ENCODE data around the gene RASEF.
"Not testable (repeated sequence)": the region's sequence is repeated elsewhere in the genome, so short reads cannot be mapped to it uniquely, and the experiment has no call there.

The RASEF gene

DNA sequence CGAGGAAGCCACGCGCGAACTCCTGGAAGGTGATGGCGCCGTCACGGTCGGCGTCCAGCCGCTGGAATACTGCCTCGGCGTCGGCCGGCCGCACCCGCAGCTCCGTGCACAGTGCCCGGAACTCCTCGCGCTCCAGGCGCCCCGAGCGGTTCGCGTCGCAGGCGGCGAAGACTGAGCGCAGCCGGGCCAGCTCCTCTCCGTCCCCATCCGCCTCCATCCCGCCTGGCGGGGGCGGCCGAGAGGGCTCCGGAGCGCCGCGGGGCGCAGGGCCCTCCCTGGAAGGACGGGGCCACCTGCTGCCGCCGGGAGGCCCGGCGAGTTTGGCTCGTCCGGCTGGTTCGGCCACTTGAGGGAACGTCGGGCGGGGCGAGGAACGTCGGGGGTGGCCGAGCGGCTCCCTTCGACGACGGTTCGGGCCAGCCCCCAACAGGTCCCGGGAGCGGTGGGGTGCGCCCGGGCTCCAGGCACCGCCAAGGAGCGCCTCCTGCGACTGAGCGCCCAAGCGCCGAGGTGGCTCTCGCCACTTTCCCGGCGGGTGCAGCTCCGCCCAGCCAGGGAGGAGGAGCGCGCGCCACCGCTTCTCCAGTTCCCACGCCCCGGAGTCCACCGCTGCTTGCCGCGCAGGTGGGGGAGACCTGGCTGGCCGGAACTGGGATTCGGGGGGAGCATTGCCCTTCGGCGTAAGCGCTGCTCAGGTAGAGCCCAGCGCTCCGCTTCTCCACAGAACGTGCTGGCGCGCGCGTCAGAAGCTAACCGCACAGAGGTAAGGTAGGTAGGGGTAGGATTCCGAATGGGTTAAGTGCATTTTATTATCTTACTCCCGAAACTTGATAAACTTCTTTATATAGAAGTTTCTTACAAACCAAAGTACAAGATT is at the start of gene RASEF:
RASEF (minus strand) TSS at position 492 of the 877 bp plus-strand sequence; CDS start at position 217, 275 bp downstream.
- H3K4me3 ChIP-seq (ENCODE audit: low read depth, low read length) = peak within 1 kb of the TSS; percentile 59

DNA sequence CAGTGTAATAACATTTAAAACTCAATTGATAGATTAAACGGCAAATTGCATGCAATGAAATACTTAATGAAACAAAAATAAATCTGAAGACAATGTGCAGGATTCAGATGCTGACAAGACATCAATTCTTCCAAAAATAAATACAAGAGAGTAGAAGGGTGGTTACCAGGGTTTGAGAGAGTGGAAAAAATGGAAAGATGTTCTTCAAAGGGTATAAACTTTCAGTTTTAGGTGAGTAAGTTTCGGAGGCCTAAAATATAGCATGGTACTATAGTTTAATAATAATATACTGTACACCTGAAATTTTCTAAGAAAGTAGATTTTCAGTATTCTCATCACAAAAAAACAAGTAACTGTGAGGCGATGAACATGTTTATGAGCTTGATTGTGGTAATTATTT is 48.2 kb upstream of the RASEF start:
- no peak overlapping the region for H3K9ac ChIP-seq (ENCODE audit: low read depth, low read length)

More for the DNA sequence above, at the start of gene RASEF:
- no peaks in the 10 kb centered on the region for H3K9me3 ChIP-seq (ENCODE audit: control insufficient read depth, insufficient read depth, low read length)
- H3K4me1 ChIP-seq (ENCODE audit: control insufficient read depth, insufficient read depth, low read length) = no peaks in the 10 kb centered on the region
- no peaks in the 10 kb centered on the region for H3K36me3 ChIP-seq (ENCODE audit: control insufficient read depth, insufficient read depth, low read length)
- no peak within 1 kb of the TSS for H3K9ac ChIP-seq (ENCODE audit: low read depth, low read length)
- peaks cover 65% of the 10 kb centered on the region for H3K27me3 ChIP-seq (ENCODE audit: control insufficient read depth, insufficient read depth, low read length)

DNA sequence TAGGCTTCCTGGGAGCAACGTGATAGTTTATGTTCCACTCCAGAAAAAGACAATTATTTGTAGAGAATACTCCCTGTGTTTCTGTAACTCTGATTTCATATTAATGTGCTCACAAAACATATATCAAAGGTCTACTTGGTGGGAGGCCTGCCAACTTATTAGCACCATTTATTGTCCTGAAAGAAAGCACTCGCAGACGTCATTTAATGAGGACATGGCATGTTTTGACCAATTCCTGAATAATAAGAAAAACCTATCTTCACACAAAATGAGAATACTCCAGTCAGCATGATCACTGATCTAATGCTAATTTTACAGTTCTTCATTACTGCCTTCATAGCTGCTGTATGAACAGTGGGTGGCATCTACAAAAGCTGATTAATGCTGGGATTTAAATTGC is 46.4 kb upstream of the RASEF start:
- Histone ChIP-seq H3K4me3 (ENCODE audit: low read depth, low read length) (no peak overlapping the region), H3K36me3 (ENCODE audit: control insufficient read depth, insufficient read depth, low read length) (no peaks in the 10 kb centered on the region), H3K9me3 (ENCODE audit: control insufficient read depth, insufficient read depth, low read length) (peaks cover 6% of the 10 kb centered on the region), H3K4me1 (ENCODE audit: control insufficient read depth, insufficient read depth, low read length) (no peaks in the 10 kb centered on the region), H3K9ac (ENCODE audit: low read depth, low read length) (no peak overlapping the region), H3K27me3 (ENCODE audit: control insufficient read depth, insufficient read depth, low read length) (no peaks in the 10 kb centered on the region)

More for the DNA sequence above, 48.2 kb upstream of the RASEF start:
- Histone ChIP-seq H3K9me3 (ENCODE audit: control insufficient read depth, insufficient read depth, low read length) (peaks cover 6% of the 10 kb centered on the region), H3K4me3 (ENCODE audit: low read depth, low read length) (no peak overlapping the region), H3K36me3 (ENCODE audit: control insufficient read depth, insufficient read depth, low read length) (no peaks in the 10 kb centered on the region), H3K27me3 (ENCODE audit: control insufficient read depth, insufficient read depth, low read length) (no peaks in the 10 kb centered on the region), H3K4me1 (ENCODE audit: control insufficient read depth, insufficient read depth, low read length) (no peaks in the 10 kb centered on the region)

DNA sequence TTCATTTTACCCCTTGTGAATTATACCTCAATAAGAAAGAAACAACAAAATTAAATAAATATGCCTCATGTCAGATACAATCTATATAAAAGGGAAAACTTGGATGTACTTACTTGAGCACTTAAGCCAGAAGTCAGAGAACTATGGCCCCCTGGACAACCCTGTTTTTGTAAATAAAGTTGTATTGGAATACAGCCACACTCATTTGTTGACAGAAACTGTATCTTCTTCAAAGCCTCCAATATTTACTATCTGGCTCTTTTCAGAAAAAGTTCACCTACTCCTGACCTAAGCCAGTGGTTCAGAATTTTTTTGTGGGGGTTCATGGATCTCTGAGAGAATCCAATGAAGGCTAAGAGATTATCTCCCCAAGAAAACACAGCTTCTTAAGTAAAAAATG is 45.3 kb upstream of the RASEF start:
- H3K9ac ChIP-seq (ENCODE audit: low read depth, low read length) = no peak overlapping the region
- H3K4me1 ChIP-seq (ENCODE audit: control insufficient read depth, insufficient read depth, low read length) = no peaks in the 10 kb centered on the region
- H3K9me3 ChIP-seq (ENCODE audit: control insufficient read depth, insufficient read depth, low read length) = peaks cover under 1% of the 10 kb centered on the region
- H3K36me3 ChIP-seq (ENCODE audit: control insufficient read depth, insufficient read depth, low read length) = no peaks in the 10 kb centered on the region
- H3K27me3 ChIP-seq (ENCODE audit: control insufficient read depth, insufficient read depth, low read length) = no peaks in the 10 kb centered on the region
- H3K4me3 ChIP-seq (ENCODE audit: low read depth, low read length) = no peak overlapping the region

DNA sequence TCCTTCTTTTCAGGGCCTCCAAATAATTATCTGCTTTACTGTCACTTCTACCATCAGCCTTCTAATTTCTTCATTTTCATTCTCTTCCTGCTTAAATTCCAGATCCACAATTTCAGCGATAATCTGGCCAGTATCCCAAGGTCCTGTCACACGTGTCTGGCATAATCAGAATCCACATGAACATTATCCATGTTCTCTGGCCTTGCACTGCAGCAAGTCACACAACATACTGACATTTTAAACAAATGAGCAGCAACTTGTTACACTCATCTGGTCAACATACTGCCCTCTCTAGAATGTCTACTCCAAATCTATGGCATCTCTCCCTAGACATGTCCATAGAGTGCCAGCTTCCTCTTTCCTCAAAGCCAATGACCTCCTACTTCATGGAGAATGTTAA is 43.8 kb upstream of the RASEF start:
- H3K9me3 ChIP-seq (ENCODE audit: control insufficient read depth, insufficient read depth, low read length) = no peaks in the 10 kb centered on the region
- no peaks in the 10 kb centered on the region for H3K4me1 ChIP-seq (ENCODE audit: control insufficient read depth, insufficient read depth, low read length)
- no peaks in the 10 kb centered on the region for H3K27me3 ChIP-seq (ENCODE audit: control insufficient read depth, insufficient read depth, low read length)
- H3K4me3 ChIP-seq (ENCODE audit: low read depth, low read length) = no peak overlapping the region
- H3K36me3 ChIP-seq (ENCODE audit: control insufficient read depth, insufficient read depth, low read length) = no peaks in the 10 kb centered on the region
- H3K9ac ChIP-seq (ENCODE audit: low read depth, low read length) = no peak overlapping the region

DNA sequence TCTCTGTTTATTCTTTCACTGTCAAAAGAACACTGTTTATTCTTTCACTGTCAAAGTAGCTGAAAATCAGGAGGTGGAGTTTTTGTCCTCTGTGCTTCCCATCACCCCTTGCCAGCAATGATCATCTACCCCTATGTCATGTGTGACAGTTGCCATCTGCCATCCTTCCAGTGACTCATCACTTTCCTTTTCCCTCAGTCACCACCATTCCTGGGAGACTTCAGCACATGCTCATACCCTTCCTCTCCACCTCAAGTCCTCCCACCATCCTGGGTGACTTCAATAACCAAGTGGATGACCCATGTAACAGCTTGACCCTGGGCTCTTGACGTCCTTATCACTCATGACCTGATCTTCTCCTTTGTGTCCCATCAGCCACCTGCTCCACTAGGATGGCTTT is 43.3 kb upstream of the RASEF start:
- Histone ChIP-seq H3K9me3 (ENCODE audit: control insufficient read depth, insufficient read depth, low read length) (no peaks in the 10 kb centered on the region), H3K4me1 (ENCODE audit: control insufficient read depth, insufficient read depth, low read length) (no peaks in the 10 kb centered on the region), H3K4me3 (ENCODE audit: low read depth, low read length) (no peak overlapping the region), H3K36me3 (ENCODE audit: control insufficient read depth, insufficient read depth, low read length) (no peaks in the 10 kb centered on the region), H3K9ac (ENCODE audit: low read depth, low read length) (no peak overlapping the region), H3K27me3 (ENCODE audit: control insufficient read depth, insufficient read depth, low read length) (no peaks in the 10 kb centered on the region)

DNA sequence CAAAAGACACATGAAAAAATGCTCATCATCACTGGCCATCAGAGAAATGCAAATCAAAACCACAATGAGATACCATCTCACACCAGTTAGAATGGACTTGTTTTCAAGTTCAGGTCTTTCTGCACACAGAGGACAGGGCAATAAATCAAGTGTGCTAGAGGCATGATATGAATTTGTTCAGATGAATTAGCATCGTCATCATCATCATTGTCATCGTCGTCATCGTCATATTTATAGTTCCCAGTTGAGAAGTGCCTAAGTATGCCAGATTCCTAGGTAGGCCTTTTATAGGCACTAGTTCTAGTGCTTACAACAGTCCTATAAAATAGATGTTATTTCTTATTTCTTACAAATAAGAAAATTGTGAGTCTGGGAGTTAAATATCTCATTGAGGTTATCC is 34.7 kb upstream of the RASEF start:
- no peak overlapping the region for H3K9ac ChIP-seq (ENCODE audit: low read depth, low read length)
- H3K36me3 ChIP-seq (ENCODE audit: control insufficient read depth, insufficient read depth, low read length) = no peaks in the 10 kb centered on the region
- no peak overlapping the region for H3K4me3 ChIP-seq (ENCODE audit: low read depth, low read length)
- no peaks in the 10 kb centered on the region for H3K4me1 ChIP-seq (ENCODE audit: control insufficient read depth, insufficient read depth, low read length)
- no peaks in the 10 kb centered on the region for H3K27me3 ChIP-seq (ENCODE audit: control insufficient read depth, insufficient read depth, low read length)
- no peaks in the 10 kb centered on the region for H3K9me3 ChIP-seq (ENCODE audit: control insufficient read depth, insufficient read depth, low read length)

DNA sequence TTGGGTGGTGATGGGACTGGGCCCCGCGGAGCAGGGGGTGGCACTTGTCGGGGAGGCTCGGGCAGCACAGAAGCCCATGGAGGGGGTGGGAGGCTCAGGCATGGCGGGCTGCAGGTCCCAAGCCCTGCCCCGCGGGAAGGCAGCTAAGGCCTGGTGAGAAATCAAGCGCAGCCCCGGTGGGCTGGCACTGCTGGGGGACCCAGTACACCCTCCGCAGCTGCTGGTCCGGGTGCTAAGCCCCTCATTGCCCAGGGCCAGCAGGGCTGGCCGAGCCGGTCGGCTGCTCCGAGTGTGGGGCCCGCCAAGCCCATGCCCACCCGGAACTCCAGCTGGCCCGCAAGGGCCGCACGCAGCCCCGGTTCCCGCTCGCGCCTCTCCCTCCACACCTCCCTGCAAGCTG is 30.4 kb upstream of the RASEF start:
- not testable (repeated sequence) for H3K4me3 ChIP-seq (ENCODE audit: low read depth, low read length); H3K9me3 ChIP-seq (ENCODE audit: control insufficient read depth, insufficient read depth, low read length); H3K27me3 ChIP-seq (ENCODE audit: control insufficient read depth, insufficient read depth, low read length); H3K36me3 ChIP-seq (ENCODE audit: control insufficient read depth, insufficient read depth, low read length); H3K9ac ChIP-seq (ENCODE audit: low read depth, low read length); H3K4me1 ChIP-seq (ENCODE audit: control insufficient read depth, insufficient read depth, low read length)

DNA sequence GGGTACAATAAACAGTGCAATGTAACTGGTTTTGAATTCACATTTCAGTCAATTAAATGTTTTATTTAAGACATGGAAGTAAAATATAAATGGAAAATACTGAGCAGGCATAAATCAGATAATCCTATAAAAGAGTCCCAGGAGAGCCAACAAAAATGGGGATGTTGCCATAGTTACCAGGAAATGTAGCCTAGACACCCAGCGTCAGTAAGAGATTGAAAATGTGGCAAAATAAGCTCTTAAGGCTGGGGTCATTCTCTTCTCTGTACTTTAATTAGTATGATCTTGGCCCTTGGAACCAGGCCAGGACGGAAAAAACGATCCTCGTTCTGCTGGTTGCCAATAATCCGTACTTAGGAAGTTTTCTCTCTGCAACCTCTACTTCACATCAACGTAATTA is 18.9 kb upstream of the RASEF start:
- no peaks in the 10 kb centered on the region for H3K36me3 ChIP-seq (ENCODE audit: control insufficient read depth, insufficient read depth, low read length)
- no peaks in the 10 kb centered on the region for H3K4me1 ChIP-seq (ENCODE audit: control insufficient read depth, insufficient read depth, low read length)
- H3K27me3 ChIP-seq (ENCODE audit: control insufficient read depth, insufficient read depth, low read length) = no peaks in the 10 kb centered on the region
- H3K9me3 ChIP-seq (ENCODE audit: control insufficient read depth, insufficient read depth, low read length) = no peaks in the 10 kb centered on the region
- no peak overlapping the region for H3K9ac ChIP-seq (ENCODE audit: low read depth, low read length)
- no peak overlapping the region for H3K4me3 ChIP-seq (ENCODE audit: low read depth, low read length)

DNA sequence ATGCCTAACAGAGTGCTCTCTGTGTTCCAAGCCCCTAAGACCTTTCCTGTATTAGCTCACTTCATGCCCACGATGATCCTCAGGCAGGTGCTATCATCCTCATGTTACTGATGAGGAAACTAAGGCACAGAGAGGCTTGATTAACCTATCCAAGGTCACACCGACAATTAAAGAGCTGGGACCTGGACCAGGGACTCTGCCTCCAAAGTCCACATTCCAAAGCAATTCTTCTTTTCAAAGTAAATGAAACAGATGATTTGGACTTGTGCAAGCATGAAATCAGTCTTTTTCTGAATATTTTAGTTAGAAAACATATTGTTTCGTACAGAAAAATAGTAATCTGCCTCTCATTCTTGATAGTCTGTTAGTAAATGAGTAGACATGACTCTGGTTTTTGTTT is 18.1 kb upstream of the RASEF start:
- H3K27me3 ChIP-seq (ENCODE audit: control insufficient read depth, insufficient read depth, low read length) = no peaks in the 10 kb centered on the region
- H3K36me3 ChIP-seq (ENCODE audit: control insufficient read depth, insufficient read depth, low read length) = no peaks in the 10 kb centered on the region
- H3K9ac ChIP-seq (ENCODE audit: low read depth, low read length) = no peak overlapping the region
- H3K4me3 ChIP-seq (ENCODE audit: low read depth, low read length) = no peak overlapping the region
- no peaks in the 10 kb centered on the region for H3K4me1 ChIP-seq (ENCODE audit: control insufficient read depth, insufficient read depth, low read length)
- no peaks in the 10 kb centered on the region for H3K9me3 ChIP-seq (ENCODE audit: control insufficient read depth, insufficient read depth, low read length)

DNA sequence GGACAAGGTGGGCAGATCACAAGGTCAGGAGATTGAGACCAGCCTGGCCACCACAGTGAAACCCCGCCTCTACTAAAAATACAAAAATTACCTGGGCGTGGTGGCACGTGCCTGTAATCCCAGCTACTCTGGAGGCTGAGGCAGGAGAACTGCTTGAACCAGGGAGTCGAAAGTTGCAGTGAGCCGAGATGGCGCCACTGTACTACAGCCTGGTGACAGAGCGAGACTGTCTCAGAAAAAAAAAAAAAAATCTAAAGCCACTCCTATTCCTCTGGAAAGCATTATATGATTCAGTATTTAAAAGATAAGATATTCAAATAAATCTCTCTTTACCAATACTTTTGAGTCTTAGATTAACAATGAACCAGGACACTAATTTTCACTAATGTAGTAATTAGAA is 13.0 kb upstream of the RASEF start:
- H3K4me3 ChIP-seq (ENCODE audit: low read depth, low read length); H3K36me3 ChIP-seq (ENCODE audit: control insufficient read depth, insufficient read depth, low read length): not testable (repeated sequence)

DNA sequence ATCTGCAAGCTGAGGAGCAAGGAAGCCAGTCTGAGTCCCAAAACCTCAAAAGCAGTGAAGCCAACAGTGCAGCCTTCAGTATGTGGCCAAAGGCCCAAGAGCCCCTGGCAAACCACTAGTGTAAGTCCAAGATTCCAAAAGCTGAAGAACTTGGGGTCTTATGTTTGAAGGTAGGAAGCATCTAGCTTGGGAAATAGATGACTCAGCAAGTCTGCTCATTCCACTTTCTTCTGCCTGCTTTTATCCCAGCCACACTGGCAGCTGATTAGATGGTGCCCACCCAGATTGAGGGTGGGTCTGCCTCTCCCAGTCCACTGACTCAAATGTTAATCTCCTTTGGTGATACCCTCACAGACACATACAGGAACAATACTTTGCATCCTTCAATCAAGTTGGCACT is 9.6 kb upstream of the RASEF start:
- H3K36me3 ChIP-seq (ENCODE audit: control insufficient read depth, insufficient read depth, low read length); H3K27me3 ChIP-seq (ENCODE audit: control insufficient read depth, insufficient read depth, low read length); H3K9ac ChIP-seq (ENCODE audit: low read depth, low read length); H3K9me3 ChIP-seq (ENCODE audit: control insufficient read depth, insufficient read depth, low read length); H3K4me1 ChIP-seq (ENCODE audit: control insufficient read depth, insufficient read depth, low read length); H3K4me3 ChIP-seq (ENCODE audit: low read depth, low read length): not testable (repeated sequence)

More for the DNA sequence above, 13.0 kb upstream of the RASEF start:
- not testable (repeated sequence) for H3K27me3 ChIP-seq (ENCODE audit: control insufficient read depth, insufficient read depth, low read length); H3K4me1 ChIP-seq (ENCODE audit: control insufficient read depth, insufficient read depth, low read length); H3K9ac ChIP-seq (ENCODE audit: low read depth, low read length); H3K9me3 ChIP-seq (ENCODE audit: control insufficient read depth, insufficient read depth, low read length)

Data from iPS-15b (cell line).